HG02870 (cell line): ENCODE data around the gene IL17RE.

ENCODE experiments used
- ATAC-seq: cut with Tn5 transposase; IDR thresholded peaks from one replicate; pipeline ENCODE4 v1.9.1; 2021; ENCODE audit warnings: mild to moderate bottlenecking, moderate library complexity; ENCODE audit not compliant: unreplicated experiment

IL17RE gene

GRCh38 chr3:9903238-9903624, 583 bp downstream of the IL17RE start:
- ATAC-seq, result no peak

DNA sequence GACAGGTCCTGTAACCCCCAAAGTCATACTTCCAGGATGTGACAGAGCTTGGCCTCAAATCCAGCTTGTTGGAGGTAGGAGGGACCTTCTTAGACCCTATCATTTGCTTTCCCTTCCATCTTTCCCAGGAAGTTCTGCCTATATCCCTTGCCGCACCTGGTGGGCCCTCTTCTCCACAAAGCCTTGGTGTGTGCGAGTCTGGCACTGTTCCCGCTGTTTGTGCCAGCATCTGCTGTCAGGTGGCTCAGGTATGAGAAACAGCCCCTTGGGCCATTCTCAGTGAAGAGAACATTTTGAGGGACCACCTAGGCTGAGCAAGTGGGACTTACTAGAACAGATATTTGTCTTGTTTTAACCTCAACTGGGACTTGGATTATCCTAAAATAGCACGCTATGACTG, 1.3 kb downstream of the IL17RE start:
- no peak for ATAC-seq

DNA sequence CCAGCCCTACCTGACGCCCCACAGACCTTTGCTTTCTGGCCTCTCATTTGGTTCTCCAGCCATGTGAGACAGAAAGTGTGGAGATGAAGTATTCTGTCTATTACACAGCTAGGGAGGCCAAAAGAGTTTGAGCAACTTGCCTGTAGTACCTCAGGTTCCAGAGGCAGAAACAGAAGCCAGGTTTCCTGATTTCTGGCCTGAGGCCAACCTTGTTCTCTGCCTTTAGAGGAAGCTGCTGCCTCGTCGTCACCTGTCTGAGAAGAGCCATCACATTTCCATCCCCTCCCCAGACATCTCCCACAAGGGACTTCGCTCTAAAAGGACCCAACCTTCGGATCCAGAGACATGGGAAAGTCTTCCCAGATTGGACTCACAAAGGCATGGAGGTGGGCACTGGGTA, 3.8 kb downstream of the IL17RE start:
- no peak for ATAC-seq

- no peak for ATAC-seq
Measured at GRCh38 chr3:9908286-9908685, 5.6 kb downstream of the IL17RE start.

GRCh38 chr3:9909221-9910013, 6.8 kb downstream of the IL17RE start:
- no peak for ATAC-seq

DNA sequence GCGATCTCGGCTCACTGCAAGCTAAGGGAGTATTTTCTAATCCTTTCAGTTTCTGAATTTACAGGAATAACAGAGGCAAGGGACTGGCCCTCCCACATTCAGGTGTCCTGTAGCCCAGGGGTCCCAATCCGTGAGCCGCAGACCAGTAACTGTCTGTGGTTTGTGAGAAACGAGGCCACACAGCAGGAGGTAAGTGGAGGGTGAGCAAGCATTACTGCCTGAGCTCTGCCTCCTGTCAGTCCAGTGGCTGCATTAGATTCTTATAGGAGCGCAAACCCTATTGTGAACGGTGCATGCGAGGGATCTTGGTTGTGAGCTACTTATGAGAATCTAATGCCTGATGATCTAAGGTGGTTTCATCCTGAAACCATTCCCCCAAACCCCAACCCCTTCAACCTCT, 9.2 kb downstream of the IL17RE start:
- no peak for ATAC-seq

GRCh38 chr3:9912294-9912935, 9.8 kb downstream of the IL17RE start:
- ATAC-seq, result no peak

DNA sequence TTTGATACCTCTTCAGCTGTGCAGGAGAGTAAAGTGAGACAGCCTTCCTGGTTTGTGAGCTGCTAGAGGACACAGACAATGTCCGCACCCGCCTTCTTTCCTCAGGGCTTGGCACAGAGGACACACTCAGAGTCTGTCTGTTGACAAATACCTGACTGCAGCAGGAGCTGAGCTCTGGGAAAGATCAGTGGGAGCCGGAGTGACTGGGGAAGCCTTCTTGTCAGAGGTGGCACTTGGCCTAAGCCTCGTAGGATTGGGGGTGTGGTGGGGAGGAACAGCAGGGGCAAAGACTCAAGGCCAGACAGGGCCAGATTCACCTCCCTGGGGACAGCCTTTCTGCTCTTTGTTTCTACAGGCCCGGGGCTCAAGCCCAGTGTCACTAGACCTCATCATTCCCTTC, 11.0 kb downstream of the IL17RE start:
- ATAC-seq, result no peak

DNA sequence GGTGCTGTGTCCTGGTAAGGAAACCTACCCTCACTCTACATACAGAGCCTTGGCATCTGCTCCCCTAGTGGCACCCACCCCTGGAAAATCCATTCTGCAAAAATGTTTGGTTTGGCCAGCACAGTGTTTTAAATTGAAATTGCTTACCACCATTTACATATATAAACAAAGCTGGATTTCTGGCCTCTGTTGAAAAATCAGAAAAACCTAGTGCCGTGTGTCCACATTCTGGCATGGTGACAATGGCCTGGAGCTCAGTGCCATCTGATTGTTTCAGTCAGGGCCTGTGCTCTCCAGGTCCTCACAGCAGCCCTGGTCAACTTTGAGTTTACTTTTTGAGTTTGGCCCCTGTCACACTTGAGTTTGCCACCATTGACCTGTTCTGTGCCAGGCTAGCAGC, 11.4 kb downstream of the IL17RE start:
- no peak for ATAC-seq

DNA sequence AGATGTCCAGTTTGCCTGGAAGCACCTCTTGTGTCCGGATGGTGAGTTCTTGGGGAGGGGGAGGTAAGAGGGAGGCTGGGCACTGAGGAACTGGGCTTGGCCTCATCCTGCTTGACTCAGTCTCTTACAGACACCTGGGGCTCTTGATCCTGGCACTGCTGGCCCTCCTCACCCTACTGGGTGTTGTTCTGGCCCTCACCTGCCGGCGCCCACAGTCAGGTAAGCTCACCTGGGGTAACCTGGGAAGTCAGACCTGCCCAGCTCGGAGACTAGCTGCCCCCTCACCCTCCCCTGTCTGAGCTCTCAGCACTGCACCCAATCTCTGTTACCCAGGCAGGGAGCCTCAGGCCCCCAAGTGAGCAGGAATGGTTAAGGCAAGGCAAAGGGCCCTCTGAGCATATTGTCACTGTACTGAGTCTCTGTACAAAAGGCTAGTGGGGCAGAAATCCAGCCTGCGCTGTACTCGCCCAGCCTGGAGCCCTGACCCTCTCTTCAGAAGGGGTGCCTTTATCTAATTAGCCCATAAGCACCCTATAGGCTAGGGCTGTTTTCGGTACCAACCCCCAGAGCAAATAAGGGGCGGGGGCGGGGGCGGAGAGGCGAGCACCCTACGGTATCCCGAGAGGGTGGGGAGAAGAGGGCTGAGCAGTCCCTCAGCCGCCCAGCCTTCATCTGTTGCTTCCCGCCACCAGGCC, 12.1 kb downstream of the IL17RE start:
- no peak for ATAC-seq

DNA sequence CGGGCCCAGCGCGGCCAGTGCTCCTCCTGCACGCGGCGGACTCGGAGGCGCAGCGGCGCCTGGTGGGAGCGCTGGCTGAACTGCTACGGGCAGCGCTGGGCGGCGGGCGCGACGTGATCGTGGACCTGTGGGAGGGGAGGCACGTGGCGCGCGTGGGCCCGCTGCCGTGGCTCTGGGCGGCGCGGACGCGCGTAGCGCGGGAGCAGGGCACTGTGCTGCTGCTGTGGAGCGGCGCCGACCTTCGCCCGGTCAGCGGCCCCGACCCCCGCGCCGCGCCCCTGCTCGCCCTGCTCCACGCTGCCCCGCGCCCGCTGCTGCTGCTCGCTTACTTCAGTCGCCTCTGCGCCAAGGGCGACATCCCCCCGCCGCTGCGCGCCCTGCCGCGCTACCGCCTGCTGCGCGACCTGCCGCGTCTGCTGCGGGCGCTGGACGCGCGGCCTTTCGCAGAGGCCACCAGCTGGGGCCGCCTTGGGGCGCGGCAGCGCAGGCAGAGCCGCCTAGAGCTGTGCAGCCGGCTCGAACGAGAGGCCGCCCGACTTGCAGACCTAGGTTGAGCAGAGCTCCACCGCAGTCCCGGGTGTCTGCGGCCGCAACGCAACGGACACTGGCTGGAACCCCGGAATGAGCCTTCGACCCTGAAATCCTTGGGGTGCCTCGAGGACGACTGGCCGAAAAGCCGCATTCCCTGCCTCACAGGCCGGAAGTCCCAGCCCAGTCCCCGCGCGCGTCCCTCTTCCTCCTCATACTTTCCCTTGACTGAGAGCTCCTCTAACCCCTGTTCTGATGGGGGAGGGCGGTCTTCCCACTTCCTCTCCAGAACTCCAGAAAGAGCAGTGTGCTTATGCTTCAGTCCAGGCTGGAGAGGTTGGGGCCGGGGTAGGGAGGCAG, 12.8 kb downstream of the IL17RE start:
- no peak for ATAC-seq

- ATAC-seq, result no peak
Measured at GRCh38 chr3:9916346-9916733, 13.7 kb downstream of the IL17RE start.

GRCh38 chr3:9916734-9917680, 14.4 kb downstream of the IL17RE start, which contains the start of gene IL17RC:
Gene IL17RC, plus strand, starts transcription at chr3:9917098. Its CDS starts 218 bp downstream, at chr3:9917316.
- no peak for ATAC-seq

GRCh38 chr3:9917820-9918219, 15.2 kb downstream of the IL17RE start:
- ATAC-seq, result no peak

- ATAC-seq, result no peak
Measured at GRCh38 chr3:9918261-9919038, 15.8 kb downstream of the IL17RE start.

DNA sequence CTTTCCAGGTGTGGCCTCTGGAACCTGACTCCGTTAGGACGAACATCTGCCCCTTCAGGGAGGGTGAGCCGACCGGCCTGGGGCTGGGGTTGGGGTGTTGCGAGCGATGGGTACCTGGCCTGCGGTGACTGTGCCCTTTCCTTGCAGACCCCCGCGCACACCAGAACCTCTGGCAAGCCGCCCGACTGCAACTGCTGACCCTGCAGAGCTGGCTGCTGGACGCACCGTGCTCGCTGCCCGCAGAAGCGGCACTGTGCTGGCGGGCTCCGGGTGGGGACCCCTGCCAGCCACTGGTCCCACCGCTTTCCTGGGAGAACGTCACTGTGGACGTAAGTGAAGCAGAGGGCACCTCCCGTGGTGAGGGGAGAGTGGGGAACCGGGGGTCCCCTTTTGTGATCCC, 25.5 kb downstream of the IL17RE start:
- ATAC-seq, result no peak

GRCh38 chr3:9930804-9931418, 28.3 kb downstream of the IL17RE start:
- no peak for ATAC-seq

DNA sequence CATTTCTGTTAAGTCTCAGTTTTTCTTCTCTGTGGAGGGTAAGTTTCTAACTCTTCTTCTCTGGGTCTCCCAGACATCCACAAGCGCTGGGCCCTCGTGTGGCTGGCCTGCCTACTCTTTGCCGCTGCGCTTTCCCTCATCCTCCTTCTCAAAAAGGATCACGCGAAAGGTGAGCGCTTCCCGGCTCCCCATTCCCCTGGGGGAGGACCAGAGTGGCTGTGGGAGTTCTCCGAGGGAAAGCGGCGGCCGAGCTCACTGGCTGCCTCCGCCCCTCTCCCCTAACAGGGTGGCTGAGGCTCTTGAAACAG, 29.8 kb downstream of the IL17RE start:
- no peak for ATAC-seq
